A204.1 (cell line): ENCODE results near the gene IVL.

Experiments
- FAIRE-seq: peaks from 2 replicates; lab custom pipeline; 2012; peaks lifted over from hg19 to GRCh38; lab: Jason Lieb, UNC

IVL gene

DNA sequence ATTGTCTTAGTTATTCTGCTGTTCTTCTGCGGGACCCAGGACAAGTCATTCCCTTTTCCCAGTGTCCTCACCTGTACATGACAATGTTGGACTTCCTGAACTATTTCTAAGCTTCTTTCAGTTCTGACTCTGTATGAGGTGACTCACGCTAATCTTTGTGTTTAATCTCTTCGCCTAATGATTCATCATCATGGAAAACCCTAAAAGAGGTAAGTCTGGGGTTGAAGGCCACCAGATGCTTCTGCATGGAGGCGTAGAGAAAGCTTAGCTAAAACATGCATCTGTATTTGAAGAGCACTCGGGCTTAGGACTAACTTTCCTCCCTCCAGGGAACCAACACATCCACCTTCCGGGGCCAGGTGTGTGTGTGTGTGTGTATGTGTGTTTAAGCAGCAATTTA lies 46.1 kb downstream of the IVL start:
- no peak for FAIRE-seq

DNA sequence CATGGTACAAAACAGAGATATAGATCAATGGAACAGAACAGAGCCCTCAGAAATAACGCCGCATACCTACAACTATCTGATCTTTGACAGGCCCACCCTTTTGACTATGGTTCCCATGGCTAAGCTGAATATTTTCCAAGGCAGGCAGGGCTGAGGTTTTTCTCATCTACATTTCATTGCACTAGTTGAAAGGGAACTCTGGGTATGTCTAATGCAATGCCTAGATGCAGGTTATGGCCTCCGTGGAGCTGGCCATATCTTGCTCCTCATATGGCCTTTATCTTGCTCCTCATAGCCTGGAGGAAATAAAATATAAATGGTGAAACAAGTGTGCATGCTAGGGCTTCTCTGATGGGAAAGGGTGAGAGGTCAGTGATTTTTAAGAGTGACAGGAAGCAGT lies 49.2 kb downstream of the IVL start:
- no peak for FAIRE-seq

DNA sequence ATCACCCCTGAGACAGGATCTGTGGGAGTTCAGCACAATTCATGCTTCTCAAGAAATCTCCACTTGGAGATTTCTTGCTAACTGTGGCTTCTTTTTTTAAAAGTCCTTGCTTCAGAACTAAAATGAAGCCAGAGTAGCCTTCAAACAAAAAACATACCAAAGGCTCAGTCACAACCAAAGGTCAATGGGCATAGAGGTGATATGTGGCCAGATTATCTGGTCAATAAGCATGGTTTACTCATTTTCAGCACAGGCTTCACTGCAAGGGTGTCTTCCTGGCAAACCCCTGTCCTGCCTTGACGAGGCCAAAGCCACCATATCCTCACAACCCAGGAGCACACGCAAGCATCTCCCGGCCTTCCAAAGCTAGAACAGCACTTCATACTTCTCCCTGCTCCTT lies 50.9 kb downstream of the IVL start:
- no peak for FAIRE-seq

DNA sequence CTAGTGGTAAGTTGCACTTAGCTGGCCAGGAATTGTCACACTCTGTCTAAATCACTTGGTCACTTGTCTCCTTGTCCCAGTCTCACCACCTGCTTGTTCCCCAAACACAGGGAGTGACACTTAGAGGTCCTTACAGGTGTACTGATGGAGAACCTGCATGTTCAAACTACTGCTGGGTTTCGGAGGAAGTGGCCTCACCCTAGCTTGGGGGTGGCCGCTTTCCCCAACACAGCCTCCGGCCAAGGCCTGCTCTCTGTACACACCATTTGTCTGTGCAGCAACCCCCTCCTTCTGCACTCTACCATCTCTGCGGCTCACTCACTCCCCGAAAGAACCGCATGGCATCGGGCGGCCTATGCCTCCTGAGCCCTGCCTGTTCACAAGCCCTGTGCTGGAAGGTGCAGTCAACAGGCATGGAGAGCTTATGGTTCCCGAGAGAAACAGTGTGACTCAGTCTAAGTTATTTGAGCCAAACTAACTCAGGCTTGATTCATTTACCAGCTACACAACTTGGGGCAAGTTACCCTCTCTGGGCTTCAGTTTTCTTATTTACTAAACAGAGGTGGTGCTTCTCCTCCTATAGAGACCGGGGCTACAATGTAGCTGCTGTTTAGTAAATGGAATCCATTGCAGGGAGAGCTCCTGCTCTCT lies 51.6 kb downstream of the IVL start:
- FAIRE-seq, result no peak

DNA sequence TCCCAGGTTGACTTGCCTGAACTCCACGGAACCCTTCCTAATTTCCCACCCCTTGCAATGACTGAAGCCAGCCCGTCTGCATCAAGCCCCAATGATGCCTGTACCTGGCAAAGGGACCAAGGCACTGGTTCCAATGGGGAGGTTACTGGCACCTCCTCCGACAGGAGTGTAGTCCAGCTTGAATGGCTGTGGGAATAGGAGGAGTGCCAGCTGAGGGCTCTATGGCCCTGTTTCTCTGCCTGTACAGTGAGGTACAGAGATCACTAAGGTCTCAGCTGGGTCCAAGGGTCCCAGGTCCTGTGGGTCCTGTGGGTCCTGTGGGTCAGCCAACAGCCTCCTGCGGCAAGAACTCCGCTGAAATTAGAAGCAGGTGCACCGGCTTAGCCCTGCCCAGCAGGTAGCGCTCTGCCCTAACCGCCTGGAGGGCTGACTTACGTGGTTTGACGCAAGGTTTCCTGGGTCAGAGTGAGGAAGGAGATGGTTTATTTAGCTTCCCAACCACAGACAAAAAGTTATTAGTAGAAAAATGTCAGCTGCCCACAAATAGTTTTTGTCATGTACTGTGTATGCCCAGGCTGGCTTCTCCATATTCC lies 52.2 kb downstream of the IVL start:
- no peak for FAIRE-seq
